CD4-positive, alpha-beta T cell treated with Interferon gamma for 1 hour (primary cell): ENCODE results near the gene PLEKHB1.
A peak's percentile ranks its signal among the peaks of the same experiment; 100 is the strongest.
"Not testable (repeated sequence)": the region's sequence is repeated elsewhere in the genome, so short reads cannot be mapped to it uniquely, and the experiment has no call there.

Experiments used
- DNase-seq: peaks from one replicate; pipeline ENCODE4 v3.0.0-alpha.2; 2020

PLEKHB1 gene

GRCh38 chr11:73648571-73649046 lies 2.2 kb downstream of the PLEKHB1 start:
- DNase-seq: no peak

GRCh38 chr11:73649206-73649605 lies 2.8 kb downstream of the PLEKHB1 start:
- no peak for DNase-seq

GRCh38 chr11:73650400-73650799 lies 4.0 kb downstream of the PLEKHB1 start:
- no peak for DNase-seq

- DNase-seq: no peak
Observed at GRCh38 chr11:73651252-73651651, 4.9 kb downstream of the PLEKHB1 start.

- no peak for DNase-seq
Observed at GRCh38 chr11:73651661-73652045, 5.3 kb downstream of the PLEKHB1 start.

- DNase-seq: no peak
Observed at GRCh38 chr11:73652046-73652730, 5.8 kb downstream of the PLEKHB1 start.

GRCh38 chr11:73652856-73653559 lies 6.6 kb downstream of the PLEKHB1 start:
- DNase-seq: no peak

GRCh38 chr11:73653996-73654395 lies 7.6 kb downstream of the PLEKHB1 start:
- no peak for DNase-seq

- DNase-seq: no peak
Observed at GRCh38 chr11:73654482-73655021, 8.2 kb downstream of the PLEKHB1 start.

GRCh38 chr11:73655686-73656085 lies 9.3 kb downstream of the PLEKHB1 start:
- DNase-seq: no peak

- no peak for DNase-seq
Observed at GRCh38 chr11:73656985-73657384, 10.6 kb downstream of the PLEKHB1 start.

GRCh38 chr11:73659961-73660360 lies 13.6 kb downstream of the PLEKHB1 start:
- DNase-seq: no peak

- DNase-seq: no peak
Observed at GRCh38 chr11:73660497-73661034, 14.2 kb downstream of the PLEKHB1 start.

GRCh38 chr11:73661035-73661628 lies 14.8 kb downstream of the PLEKHB1 start:
- peak; percentile 79 for DNase-seq

GRCh38 chr11:73662445-73663157 lies 16.2 kb downstream of the PLEKHB1 start:
- no peak for DNase-seq

- DNase-seq: no peak
Observed at GRCh38 chr11:73663604-73664495, 17.5 kb downstream of the PLEKHB1 start.

GRCh38 chr11:73664877-73665276 lies 18.5 kb downstream of the PLEKHB1 start:
- DNase-seq: no peak

- no peak for DNase-seq
Observed at GRCh38 chr11:73667891-73668290, 21.5 kb downstream of the PLEKHB1 start.

GRCh38 chr11:73670808-73671207 lies 24.4 kb downstream of the PLEKHB1 start:
- no peak for DNase-seq

- no peak for DNase-seq
Observed at GRCh38 chr11:73671701-73672100, 25.3 kb downstream of the PLEKHB1 start.

GRCh38 chr11:73676552-73676951 lies 30.2 kb downstream of the PLEKHB1 start:
- DNase-seq: not testable (repeated sequence)

- DNase-seq: no peak
Observed at GRCh38 chr11:73680687-73681086, 34.3 kb downstream of the PLEKHB1 start.
